Dermis blood vessel endothelial cell (primary cell): Measurements from ENCODE around the gene R3HDM4. TPM values are rescaled to one million over a fixed set of nuclear protein-coding genes. Genes with fewer than 3 reads are reported as not detected.

ENCODE experiments used
- DNase-seq: peaks from one replicate; pipeline ENCODE4 v3.0.0; 2010
- total RNA-seq: library from RNA; depleted of rRNA; stranded (reverse); fragments of >200 nt; gene quantifications from 2 replicates; pipeline ENCODE4 v1.2.3, GENCODE V29; 2014

R3HDM4 gene
- total RNA-seq, 1 donor from 2014 or later = 36.9 TPM

- no peak for DNase-seq
These were observed 34.2 kb upstream of the R3HDM4 start for GRCh38 chr19:947090-947706.

GRCh38 chr19:945401-946252, 32.6 kb upstream of the R3HDM4 start:
- DNase-seq = no peak

- no peak for DNase-seq
These were observed 31.7 kb upstream of the R3HDM4 start for GRCh38 chr19:944663-945241.

GRCh38 chr19:944171-944567, 31.1 kb upstream of the R3HDM4 start:
- DNase-seq = no peak

- DNase-seq = no peak
These were observed 30.6 kb upstream of the R3HDM4 start for GRCh38 chr19:943551-944170.

- DNase-seq = peak; percentile 69
These were observed 29.2 kb upstream of the R3HDM4 start for GRCh38 chr19:942133-942645.

- DNase-seq = no peak
These were observed 28.5 kb upstream of the R3HDM4 start for GRCh38 chr19:941292-942132.

- peak; percentile 72 for DNase-seq
These were observed 27.7 kb upstream of the R3HDM4 start for GRCh38 chr19:940591-941291.

GRCh38 chr19:939922-940321, 26.9 kb upstream of the R3HDM4 start:
- DNase-seq = no peak

- DNase-seq = no peak
These were observed 26.4 kb upstream of the R3HDM4 start for GRCh38 chr19:939439-939838.

- DNase-seq = no peak
These were observed 25.4 kb upstream of the R3HDM4 start for GRCh38 chr19:938233-938923.

GRCh38 chr19:937259-937694, 24.3 kb upstream of the R3HDM4 start:
- no peak for DNase-seq

- no peak for DNase-seq
These were observed 23.1 kb upstream of the R3HDM4 start for GRCh38 chr19:936175-936546.

GRCh38 chr19:934865-935479, 22.0 kb upstream of the R3HDM4 start:
- peak; percentile 94 for DNase-seq

GRCh38 chr19:934197-934840, 21.3 kb upstream of the R3HDM4 start:
- no peak for DNase-seq

- no peak for DNase-seq
These were observed 20.5 kb upstream of the R3HDM4 start for GRCh38 chr19:933553-933882.

GRCh38 chr19:932648-933552, 19.9 kb upstream of the R3HDM4 start:
- peak; percentile 66 for DNase-seq

- DNase-seq = no peak
These were observed 19.0 kb upstream of the R3HDM4 start for GRCh38 chr19:931860-932647.
